ENCODE measurements around the gene BABAM2. TPM values are rescaled to one million over a fixed set of nuclear protein-coding genes. Genes with fewer than 3 reads are reported as not detected.

Gene BABAM2
- total and polyA plus RNA-seq, 2 experiments from 2014 or later: 17.8 to 21.5 TPM

- Histone ChIP-seq H3K4me1 (ENCODE audit: insufficient read depth) (no peaks in the 10 kb centered on the region), H3K4me2 (no peak overlapping the region), H3K36me3 (ENCODE audit: insufficient read depth) (no peaks in the 10 kb centered on the region), H3K27ac (ENCODE audit: low read depth) (no peak overlapping the region), H4K20me1 (replicated peaks; ENCODE audit: insufficient read depth) (no peaks in the 10 kb centered on the region), H3K79me2 (replicated peaks; ENCODE audit: insufficient read depth) (no peaks in the 10 kb centered on the region), H3K4me3 (no peak overlapping the region), H2AFZ (no peak overlapping the region), H3K27me3 (ENCODE audit: insufficient read depth) (no peaks in the 10 kb centered on the region), H3F3A (replicated peaks; ENCODE audit: low read depth) (no peaks in the 10 kb centered on the region), H3K9me2 (ENCODE audit: insufficient read depth) (no peaks in the 10 kb centered on the region)
- Mint-ChIP-seq H3K4me1 (no peaks in the 10 kb centered on the region), H3K27me3 (ENCODE audit: insufficient read depth, low read depth, poor library complexity) (no peaks in the 10 kb centered on the region), H3K9me3 (peaks cover 3% of the 10 kb centered on the region; the same call in 1 of the 3 replicates), H3K36me3 (ENCODE audit: low read depth) (no peaks in the 10 kb centered on the region), H3K4me3 (no peak overlapping the region), H3K27ac (no peak overlapping the region)
- TF ChIP-seq NANOG (IDR thresholded peaks at IDR 0.05; ENCODE audit: borderline replicate concordance) (no peak), JUNB (IDR thresholded peaks at IDR 0.05; ENCODE audit: unreplicated experiment) (no peak)
- DNase-seq (ENCODE audit: low spot score): no peak
- ATAC-seq: no peak
Observed at GRCh38 chr2:27849558-27850205, 40.8 kb upstream of the BABAM2 start.

DNA sequence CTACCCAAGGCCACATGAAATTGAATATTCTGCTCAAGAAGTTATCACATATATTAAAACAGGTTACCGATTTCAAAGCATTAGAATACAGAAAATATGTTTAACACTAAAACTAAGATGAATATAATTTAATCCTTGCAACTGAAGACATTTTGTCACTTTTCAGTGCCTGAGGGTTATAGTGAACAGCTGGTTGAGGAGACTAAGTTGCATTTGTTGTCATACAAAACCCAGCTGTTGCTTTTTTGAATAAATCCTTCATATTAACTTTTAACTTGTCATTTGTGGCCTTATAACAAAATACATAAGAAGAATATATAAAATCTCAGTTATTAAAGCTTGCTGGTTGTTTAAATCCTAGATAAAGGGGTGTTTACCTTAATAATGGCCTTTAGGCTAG lies 37.8 kb upstream of the BABAM2 start:
- no peak overlapping the region for H3K4me3 Mint-ChIP-seq
- DNase-seq (ENCODE audit: low spot score): no peak
- no peak overlapping the region for H3K27ac Mint-ChIP-seq
- Histone ChIP-seq H3K79me2 (replicated peaks; ENCODE audit: insufficient read depth) (no peaks in the 10 kb centered on the region), H3K27me3 (ENCODE audit: insufficient read depth) (no peaks in the 10 kb centered on the region), H3K9me2 (ENCODE audit: insufficient read depth) (0 out of 2 replicates have a peak, but pooled peaks cover 6% of the 10 kb centered on the region), H3K4me1 (ENCODE audit: insufficient read depth) (no peaks in the 10 kb centered on the region), H4K20me1 (replicated peaks; ENCODE audit: insufficient read depth) (no peaks in the 10 kb centered on the region), H3K36me3 (ENCODE audit: insufficient read depth) (no peaks in the 10 kb centered on the region), H2AFZ (no peak overlapping the region), H3K4me3 (no peak overlapping the region), H3K4me2 (no peak overlapping the region), H3K27ac (ENCODE audit: low read depth) (no peak overlapping the region), H3F3A (replicated peaks; ENCODE audit: low read depth) (no peaks in the 10 kb centered on the region)
- no peak for ATAC-seq
- H3K27me3 Mint-ChIP-seq (ENCODE audit: insufficient read depth, low read depth, poor library complexity): no peaks in the 10 kb centered on the region
- no peaks in the 10 kb centered on the region for H3K36me3 Mint-ChIP-seq (ENCODE audit: low read depth)
- H3K4me1 Mint-ChIP-seq: no peaks in the 10 kb centered on the region
- H3K9me3 Mint-ChIP-seq: peaks cover 23% of the 10 kb centered on the region; the same call in 2 of the 3 replicates
- TF ChIP-seq CREB1 (CRISPR knock-in tag; IDR thresholded peaks at IDR 0.05; ENCODE audit: low read depth) (no peak), EZH2phosphoT487 (IDR thresholded peaks at IDR 0.05; ENCODE audit: unreplicated experiment) (no peak), REST (IDR thresholded peaks at IDR 0.05; ENCODE audit: unreplicated experiment) (no peak), JUNB (IDR thresholded peaks at IDR 0.05; ENCODE audit: unreplicated experiment) (no peak), ZNF462 (CRISPR knock-in tag; IDR thresholded peaks at IDR 0.05) (no peak), EZH2 (IDR thresholded peaks at IDR 0.05; ENCODE audit: low read depth, unreplicated experiment) (no peak), ETS1 (IDR thresholded peaks at IDR 0.05) (no peak), ZNF331 (CRISPR knock-in tag; IDR thresholded peaks at IDR 0.05; ENCODE audit: low read depth) (no peak), NANOG (IDR thresholded peaks at IDR 0.05; ENCODE audit: borderline replicate concordance) (no peak)
